AG04450 (cell line): Measurements from ENCODE around the gene PCK2. TPM values are rescaled to one million over a fixed set of nuclear protein-coding genes. Genes with fewer than 3 reads are reported as not detected.

Experiments
- CTCF ChIA-PET: fragments of 300-600, 350-600 bp; formaldehyde crosslinking; extraction: SDS; loops from one replicate; lab custom pipeline; 2022; ENCODE audit warnings: antibody characterized with exemption, inconsistent platforms; lab: Charles Lee
- POLR2A ChIA-PET: fragments of 350-600 bp; formaldehyde crosslinking; extraction: SDS; loops from one replicate; lab custom pipeline; 2021; ENCODE audit warnings: antibody characterized with exemption, inconsistent platforms; lab: Yijun Ruan, JAX
- DNase-seq: peaks from one replicate; pipeline ENCODE4 v3.0.0-alpha.2; 2011; ENCODE audit warnings: low read depth, low spot score
- H3K27ac ChIP-seq: one replicate; pipeline ENCODE4 v1.5.1; 2012; ENCODE audit warnings: low read depth, low read length, control low read depth
- H3K27me3 ChIP-seq: one replicate; pipeline ENCODE4 v1.6.0; 2012; ENCODE audit warnings: low read length; ENCODE audit not compliant: control insufficient read depth, insufficient read depth
- H3K4me3 ChIP-seq: 2 replicates; pipeline ENCODE4 v1.5.1; 2011; ENCODE audit warnings: mild to moderate bottlenecking, low read depth, low read length, control low read depth
- H3K9me3 ChIP-seq: 2 replicates; pipeline ENCODE4 v1.5.1; 2012; ENCODE audit warnings: low read length; ENCODE audit not compliant: control insufficient read depth, insufficient read depth
- CTCF ChIP-seq: IDR thresholded peaks from 2 replicates; pipeline ENCODE4 v1.5.1; 2011; ENCODE audit warnings: low read depth, low read length, control low read depth, inconsistent platforms
- polyA plus RNA-seq: library from polyadenylated mRNA; depleted of rRNA; stranded (reverse); fragments of >200 nt; gene quantifications from 2 replicates; pipeline ENCODE4 v1.2.3, GENCODE V29; 2011

PCK2 gene
- polyA plus RNA-seq, 1 experiment: 47.0 TPM

- ChIA-PET POLR2A (no interaction called here), CTCF (interaction anchor here (0.6 to 6.3 kb wide), 9 partner anchors 25 to 1890 kb away, joined by 3 to 44 read pairs (median 4); partner anchors contain the start of gene PCK2)
- peaks cover 35% of the 10 kb centered on the region for H3K27me3 ChIP-seq
- H3K9me3 ChIP-seq: no peaks in the 10 kb centered on the region
- no peak for TF ChIP-seq CTCF
- H3K27ac ChIP-seq: no peak overlapping the region
- no peak overlapping the region for H3K4me3 ChIP-seq
- DNase-seq: no peak
Observed at GRCh38 chr14:24060984-24061913, 32.9 kb upstream of the PCK2 start.

GRCh38 chr14:24062216-24062980 lies 31.7 kb upstream of the PCK2 start:
- Histone ChIP-seq H3K27me3 (peaks cover 38% of the 10 kb centered on the region), H3K9me3 (no peaks in the 10 kb centered on the region), H3K4me3 (no peak overlapping the region), H3K27ac (no peak overlapping the region)
- CTCF ChIA-PET: interaction anchor here (0.6 to 6.3 kb wide), 4 partner anchors 29 to 1891 kb away, joined by 3 to 44 read pairs (median 7); partner anchors contain the start of gene PCK2
- no peak for TF ChIP-seq CTCF
- POLR2A ChIA-PET: no interaction called here
- DNase-seq: no peak

- ChIA-PET CTCF (interaction anchor here (1.3 to 6.3 kb wide), 2 partner anchors 28 to 45 kb away, joined by 4 to 44 read pairs; no protein-coding TSS in a partner anchor), POLR2A (interaction anchor here (0.5 to 0.7 kb wide), 2 partner anchors 107 to 179 kb away, joined by 6 to 8 read pairs; partner anchors contain the start of gene TINF2)
- Histone ChIP-seq H3K4me3 (no peak overlapping the region), H3K9me3 (no peaks in the 10 kb centered on the region), H3K27me3 (peaks cover 38% of the 10 kb centered on the region), H3K27ac (no peak overlapping the region)
- DNase-seq: no peak
- no peak for TF ChIP-seq CTCF
Observed at GRCh38 chr14:24063263-24063836, 30.8 kb upstream of the PCK2 start.

GRCh38 chr14:24064091-24064795 lies 29.9 kb upstream of the PCK2 start:
- ChIA-PET POLR2A (interaction anchor here (0.5 to 0.7 kb wide), 2 partner anchors 106 to 178 kb away, joined by 6 to 8 read pairs; partner anchors contain the start of gene TINF2), CTCF (interaction anchor here (0.9 to 6.3 kb wide), 3 partner anchors 27 to 45 kb away, joined by 3 to 44 read pairs (median 4); no protein-coding TSS in a partner anchor)
- H3K27me3 ChIP-seq: peaks cover 47% of the 10 kb centered on the region
- no peak for DNase-seq
- no peak overlapping the region for H3K4me3 ChIP-seq
- TF ChIP-seq CTCF: no peak
- H3K27ac ChIP-seq: no peak overlapping the region
- no peaks in the 10 kb centered on the region for H3K9me3 ChIP-seq
